GM18520 (cell line): ENCODE measurements around the gene GGCX.

Experiments
- ATAC-seq: cut with Tn5 transposase; IDR thresholded peaks from one replicate; pipeline ENCODE4 v1.9.1; 2021; ENCODE audit not compliant: unreplicated experiment

GGCX gene

DNA sequence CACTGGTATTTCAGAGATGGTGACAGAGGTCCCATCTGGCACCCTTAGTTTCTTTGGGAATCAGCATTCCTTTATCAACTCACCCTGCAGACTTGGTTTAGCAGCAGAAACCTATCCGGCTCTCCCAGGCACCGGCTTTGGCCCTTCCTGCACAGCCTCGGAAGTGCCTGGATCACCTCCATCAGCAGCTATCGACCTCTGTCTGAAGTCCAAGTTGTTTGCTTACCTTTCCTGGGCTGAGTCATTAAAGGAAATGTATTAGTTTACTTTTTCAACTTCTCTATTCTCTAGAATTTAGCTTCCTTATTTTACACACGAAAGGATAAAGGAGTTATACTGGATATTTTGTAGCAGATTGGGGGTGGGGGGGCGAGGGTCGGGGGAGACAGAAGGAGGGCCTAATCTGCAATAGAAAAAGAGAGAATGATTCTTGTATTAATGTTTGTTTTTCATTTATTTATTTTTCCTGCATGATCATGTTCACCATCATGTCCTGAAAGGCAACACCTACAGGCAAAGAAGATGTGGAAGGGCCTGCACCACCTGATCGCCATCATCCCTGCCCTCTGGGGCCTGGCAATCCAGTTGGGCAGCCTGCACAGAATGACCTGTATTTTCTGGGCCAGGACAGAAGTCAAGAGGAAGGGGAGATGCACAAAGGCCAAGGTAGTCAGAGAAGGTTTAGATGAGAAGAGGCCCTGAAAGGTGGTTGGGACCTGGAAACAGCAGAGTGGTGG lies 44.5 kb downstream of the GGCX start:
- ATAC-seq: no peak

DNA sequence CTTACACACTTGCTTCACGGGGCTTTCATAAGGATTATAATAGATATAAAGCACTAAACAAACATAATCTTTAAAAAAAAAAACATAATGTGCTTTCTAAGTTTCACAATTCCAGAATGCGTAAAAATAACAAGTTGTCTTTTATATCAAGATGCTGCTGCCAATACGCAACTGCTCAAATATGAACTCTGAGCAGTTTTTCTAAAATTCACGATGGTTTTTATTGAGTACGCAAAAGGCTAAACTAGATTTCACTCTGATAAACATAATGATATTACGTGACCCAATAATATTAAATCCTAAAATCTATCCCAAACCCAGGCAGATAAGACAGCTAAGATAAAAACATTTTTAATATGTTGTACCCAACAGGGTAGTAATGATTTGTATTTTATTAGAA lies 47.0 kb downstream of the GGCX start:
- ATAC-seq: no peak

DNA sequence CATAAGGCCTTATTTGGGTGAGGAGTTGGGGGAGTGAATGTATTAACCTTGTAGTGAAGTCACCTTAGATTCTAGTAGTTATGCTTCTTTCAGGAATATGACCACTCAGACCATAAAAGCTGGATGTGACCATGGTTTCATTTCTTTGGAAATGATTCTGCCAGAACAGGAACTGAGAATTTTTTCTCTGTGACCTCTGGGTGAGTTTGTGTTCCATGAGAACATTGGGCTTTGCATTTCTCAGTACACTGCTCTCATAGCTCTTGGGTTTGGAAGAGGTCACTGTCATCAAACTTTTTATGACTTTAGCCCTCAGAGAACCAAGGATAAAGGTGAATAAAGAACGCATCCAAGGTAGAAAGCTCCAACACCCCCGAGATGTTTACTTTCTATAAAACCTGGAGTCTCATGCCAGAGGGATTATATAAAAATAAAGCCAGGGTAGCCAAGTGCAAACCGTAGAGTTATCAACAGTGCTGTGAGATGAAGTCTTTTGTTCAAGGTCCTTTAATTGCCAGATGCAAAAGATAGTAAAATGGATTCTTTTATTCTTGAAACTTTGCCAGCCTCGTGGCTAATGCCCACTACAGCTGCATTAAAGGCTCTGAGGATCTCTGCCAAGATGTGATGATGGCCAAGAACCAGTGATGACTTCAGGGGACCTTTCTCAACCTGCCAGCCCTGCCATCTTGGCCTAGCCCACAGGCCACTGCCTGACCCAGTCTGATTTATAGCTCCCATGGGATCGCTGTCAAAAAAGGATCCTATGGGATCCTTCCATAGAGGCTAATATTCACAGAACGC lies 50.1 kb downstream of the GGCX start:
- ATAC-seq: no peak

DNA sequence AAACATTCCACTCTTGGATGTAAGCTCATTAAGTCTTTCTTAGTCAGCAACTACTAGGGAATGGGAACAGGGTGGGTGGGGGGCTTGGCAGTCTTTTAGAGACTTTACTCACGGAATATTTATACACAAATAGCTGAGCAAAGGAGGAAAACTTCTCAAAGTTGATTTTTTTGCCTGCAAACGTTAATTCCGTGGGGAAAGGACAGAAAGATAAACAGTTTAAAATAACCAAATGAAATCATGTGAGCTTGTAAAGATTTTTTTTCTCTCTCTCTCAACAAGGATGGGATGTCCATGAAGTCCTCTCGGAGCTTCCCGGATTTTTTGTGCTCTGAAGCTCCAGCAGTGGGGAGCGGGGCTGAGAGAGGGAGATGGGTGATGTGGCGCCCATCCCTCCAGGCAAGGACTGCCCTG lies 54.5 kb downstream of the GGCX start:
- no peak for ATAC-seq

DNA sequence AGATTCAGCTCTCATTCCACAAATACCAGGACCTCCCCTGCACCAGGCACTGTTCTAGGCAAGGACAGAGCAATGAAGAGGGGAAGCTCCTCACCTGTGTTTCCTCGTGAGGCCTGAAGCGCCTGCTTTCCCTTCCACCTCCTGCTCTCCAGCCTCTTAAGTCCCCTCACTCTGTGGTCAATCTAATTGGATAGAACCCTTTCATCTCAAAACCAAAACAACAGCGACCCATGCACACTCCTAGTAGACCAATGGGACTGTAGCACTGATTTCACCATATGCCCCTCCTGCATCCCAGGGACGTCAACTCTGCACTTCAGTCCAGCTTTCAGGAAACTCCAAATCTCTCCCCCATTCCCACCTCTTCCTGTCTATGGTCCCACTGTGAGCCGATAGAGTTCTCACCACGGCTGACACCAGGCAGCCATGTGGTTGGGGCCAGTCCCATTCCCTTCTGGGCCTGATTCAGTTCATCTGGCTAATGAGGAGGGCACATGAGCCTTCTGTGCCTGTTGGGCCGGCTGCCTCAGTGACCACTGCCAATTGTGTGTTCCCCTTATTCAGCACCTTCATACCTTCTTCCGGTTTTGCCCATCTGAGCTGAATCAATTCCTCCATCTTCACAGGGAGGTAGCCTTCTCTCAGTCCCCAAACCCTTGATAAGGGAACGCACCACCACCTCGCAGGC lies 55.6 kb downstream of the GGCX start:
- ATAC-seq: no peak

DNA sequence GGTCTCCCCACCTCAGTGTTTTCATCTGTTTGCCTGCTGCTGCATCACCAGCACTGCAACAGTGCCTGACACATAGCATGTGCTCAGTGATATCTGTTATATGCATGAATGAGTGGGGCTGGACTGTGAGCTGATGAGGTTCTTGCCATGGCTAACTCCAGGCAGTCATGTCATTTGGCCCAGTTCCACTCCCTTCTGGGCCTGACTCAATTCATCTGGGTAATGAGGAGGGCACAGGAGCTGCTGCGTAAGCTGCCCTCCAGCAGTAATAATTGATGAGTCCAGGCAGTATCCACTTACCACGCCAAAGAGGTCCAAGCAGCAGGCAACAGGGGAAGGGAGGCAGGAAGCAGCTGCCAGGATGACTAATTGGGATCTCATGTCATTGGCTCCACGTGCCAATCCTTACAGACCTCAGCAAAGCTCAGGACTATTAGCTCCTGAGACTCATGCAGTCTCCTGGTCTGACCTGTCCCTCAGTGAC lies 56.5 kb downstream of the GGCX start:
- no peak for ATAC-seq

DNA sequence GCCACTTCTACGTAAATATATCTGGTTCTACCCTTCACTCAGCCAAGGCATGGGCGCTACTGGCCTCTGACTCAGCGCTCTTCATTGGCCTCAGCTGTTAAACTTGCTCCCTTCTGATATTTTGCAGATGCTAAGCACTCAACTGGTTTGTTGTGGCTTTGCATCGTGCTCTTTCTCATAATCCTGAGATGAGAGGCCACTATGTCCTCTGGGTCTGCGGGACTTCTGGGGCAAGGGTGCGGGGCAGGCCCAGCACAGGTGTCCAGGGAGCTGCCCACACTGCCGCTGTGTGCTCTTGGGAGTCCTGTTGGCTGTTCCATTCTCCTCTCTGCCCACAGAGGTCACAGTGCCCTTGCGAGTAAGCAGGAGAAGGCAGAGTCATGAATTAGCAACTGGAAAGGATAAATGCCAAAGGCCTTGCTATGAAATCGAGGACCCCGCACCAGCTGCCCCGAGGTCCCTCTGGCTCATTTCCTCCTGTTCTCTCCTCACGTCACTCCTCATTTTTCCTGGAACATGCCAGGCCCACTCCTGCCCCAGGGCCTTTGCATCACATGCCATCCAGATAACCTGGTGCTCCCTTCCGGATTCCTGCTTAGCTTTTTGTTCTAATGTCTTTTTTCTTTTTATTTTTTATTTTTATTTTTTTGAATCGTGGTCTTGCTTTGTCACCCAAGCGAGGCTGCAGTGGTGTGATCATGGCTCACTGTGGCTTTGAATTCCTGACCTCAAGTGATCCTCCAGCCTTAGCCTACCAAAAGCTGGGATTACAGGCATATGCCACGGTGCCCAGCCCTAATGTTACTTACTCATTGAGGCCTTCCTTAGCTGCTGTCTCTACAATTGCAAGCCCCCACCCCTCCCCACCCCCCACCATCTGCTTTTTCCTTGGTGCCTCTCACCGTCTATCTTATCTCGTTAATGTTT lies 57.2 kb downstream of the GGCX start:
- no peak for ATAC-seq

DNA sequence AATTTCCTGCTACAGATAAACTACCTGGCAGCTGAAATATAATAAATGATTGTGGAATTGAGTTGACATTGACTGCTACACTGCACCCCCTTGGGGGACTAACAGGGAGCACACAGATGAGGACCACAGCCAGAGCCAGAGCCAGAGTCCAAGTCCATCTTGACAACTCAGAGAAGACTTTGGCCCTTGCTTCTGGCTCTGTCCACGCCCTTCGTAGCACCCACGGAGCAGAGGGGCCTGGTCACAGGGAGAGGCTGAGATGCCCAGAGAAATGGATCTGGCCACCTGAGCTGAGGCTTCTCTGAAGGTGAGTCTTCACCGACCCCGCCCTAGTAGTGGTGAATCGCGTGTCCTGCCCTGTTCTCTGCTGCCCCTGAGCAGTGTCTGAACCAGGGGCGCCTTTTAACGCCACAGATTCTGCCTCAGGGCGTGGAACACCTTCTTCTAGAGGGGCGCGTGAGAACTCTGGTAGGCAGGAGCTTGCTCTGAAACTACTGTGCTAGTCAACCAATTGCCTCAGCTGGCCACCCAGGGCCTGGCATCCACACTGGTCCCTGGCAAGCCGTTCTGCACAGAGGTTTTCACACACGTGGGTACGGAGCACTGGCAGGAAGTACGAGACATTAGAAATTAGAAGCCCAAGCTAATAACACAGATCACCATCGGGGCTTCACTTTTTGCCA lies 58.0 kb downstream of the GGCX start:
- ATAC-seq: no peak

DNA sequence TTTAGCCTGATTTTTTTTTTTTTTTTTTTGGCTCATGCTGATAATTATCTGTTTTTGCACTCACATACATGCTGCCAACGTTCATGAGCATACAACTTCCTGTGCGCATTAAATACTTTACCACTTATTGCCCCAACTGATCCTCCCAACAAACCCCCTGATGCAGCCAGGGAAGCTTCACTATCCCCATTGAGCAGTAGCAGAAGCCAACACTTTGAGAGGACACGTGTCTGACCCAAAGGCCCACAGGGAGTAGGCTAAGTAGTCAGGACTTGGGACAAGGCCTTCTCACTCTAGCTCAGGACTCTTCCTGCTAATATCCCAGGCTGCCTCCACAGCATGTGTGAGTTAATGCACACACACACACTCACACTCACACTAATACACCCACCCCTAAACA lies 58.6 kb downstream of the GGCX start:
- no peak for ATAC-seq

DNA sequence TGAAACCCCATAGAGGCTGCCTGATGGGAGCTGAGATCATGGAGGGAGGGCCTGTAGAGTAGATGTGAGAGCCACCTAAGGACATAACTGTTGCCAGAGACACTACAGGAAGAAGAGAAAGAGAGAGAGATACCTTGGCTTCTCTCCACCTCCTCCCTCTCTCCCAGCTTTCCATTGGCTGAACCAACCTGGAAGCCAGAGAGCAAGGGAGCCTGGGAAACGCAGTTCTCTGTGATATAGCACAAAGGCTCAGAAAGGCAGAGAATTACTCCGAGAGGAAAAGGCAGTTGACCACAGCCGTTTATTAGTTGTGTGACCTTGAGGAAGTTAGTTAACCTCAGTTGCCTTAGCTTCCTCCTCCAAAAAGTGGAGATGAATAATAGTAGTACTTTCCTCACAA lies 60.0 kb downstream of the GGCX start:
- no peak for ATAC-seq

DNA sequence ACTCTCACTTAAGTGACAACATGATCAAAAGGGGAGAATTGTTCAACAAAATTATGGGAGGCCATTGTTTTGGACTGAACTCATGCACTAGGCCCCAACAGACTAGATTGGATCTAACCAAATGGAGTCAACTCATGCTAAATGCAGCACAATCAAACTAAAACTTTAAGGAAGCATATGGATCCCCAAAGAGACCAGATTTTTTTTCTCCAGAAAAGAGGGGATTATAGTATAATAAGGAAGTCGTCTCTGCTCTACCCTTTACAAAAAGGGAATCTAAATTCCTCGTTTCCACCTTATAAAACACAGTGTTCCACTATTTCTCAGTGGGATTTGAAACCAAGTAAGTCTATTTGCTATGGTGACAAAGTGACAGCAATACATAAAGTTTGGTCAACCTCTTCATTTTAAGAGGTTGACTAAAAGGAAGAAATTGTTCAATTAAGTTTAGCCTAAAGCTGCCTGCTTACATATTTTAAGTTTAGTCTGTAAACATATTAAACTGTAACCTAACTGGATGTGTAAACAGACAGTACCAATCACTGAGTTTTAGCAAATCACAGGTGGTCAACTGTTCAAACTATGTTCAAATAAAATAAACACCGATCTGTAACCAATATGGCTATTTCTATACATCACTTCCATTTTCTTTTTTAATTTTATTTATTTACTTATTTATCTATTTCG lies 63.2 kb downstream of the GGCX start:
- no peak for ATAC-seq

DNA sequence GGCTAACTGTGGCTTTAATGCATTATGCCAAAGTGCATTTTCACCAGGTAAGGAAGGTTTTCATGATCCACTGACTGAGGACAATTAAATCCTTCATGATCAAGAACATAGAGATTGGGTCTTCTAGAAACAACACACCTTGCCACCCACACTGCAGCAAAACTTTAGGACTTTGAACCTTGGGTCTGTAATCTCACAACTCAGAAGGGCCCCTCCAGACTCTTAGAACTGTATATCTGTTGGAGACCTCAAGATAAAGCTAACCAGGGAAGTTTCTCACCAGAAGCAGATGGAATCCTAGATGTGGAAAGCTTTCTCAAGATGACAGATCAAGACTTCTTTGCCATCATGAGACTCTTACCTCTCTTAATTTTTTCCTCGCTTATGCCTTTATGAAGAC lies 64.9 kb downstream of the GGCX start:
- no peak for ATAC-seq
